ACC112 (cell line): ENCODE measurements around the gene OPN4.

Source experiments
- H2AFZ ChIP-seq: fragments of 200-600 bp; sonication (generic); one replicate; pipeline ENCODE4 v1.6.0; 2017; ENCODE audit warnings: antibody characterized with exemption, low read length; ENCODE audit not compliant: unreplicated experiment
- H3K27ac ChIP-seq: fragments of 200-600 bp; sonication (generic); 2 replicates; pipeline ENCODE4 v1.5.1; 2014; ENCODE audit warnings: low read depth, mild to moderate bottlenecking, antibody characterized with exemption, low read length, moderate library complexity
- H3K27me3 ChIP-seq: fragments of 200-600 bp; sonication (generic); 2 replicates; pipeline ENCODE4 v1.6.1; 2014; ENCODE audit warnings: mild to moderate bottlenecking, antibody characterized with exemption, low read length, moderate library complexity, mixed read lengths; ENCODE audit not compliant: insufficient read depth
- H3K36me3 ChIP-seq: fragments of 200-600 bp; sonication (generic); 2 replicates; pipeline ENCODE4 v1.6.1; 2016; ENCODE audit warnings: mild to moderate bottlenecking, antibody characterized with exemption, low read length, moderate library complexity, mixed read lengths; ENCODE audit not compliant: insufficient read depth
- H3K4me1 ChIP-seq: fragments of 200-600 bp; sonication (generic); one replicate; pipeline ENCODE4 v1.6.1; 2016; ENCODE audit warnings: low read length, mixed read lengths; ENCODE audit not compliant: insufficient read depth, unreplicated experiment, control insufficient read depth
- H3K4me3 ChIP-seq: fragments of 200-600 bp; sonication (generic); 2 replicates; pipeline ENCODE4 v1.5.1; 2014; ENCODE audit warnings: mild to moderate bottlenecking, low read depth, low read length
- H3K79me2 ChIP-seq: fragments of 200-600 bp; sonication (generic); one replicate; pipeline ENCODE4 v1.6.0; 2016; ENCODE audit warnings: low read length; ENCODE audit not compliant: control insufficient read depth, unreplicated experiment, insufficient read depth

The OPN4 gene

GRCh38 chr10:86690657-86691084, 36.3 kb downstream of the OPN4 start:
- Histone ChIP-seq H3K4me1 (peaks cover 5% of the 10 kb centered on the region), H3K27me3 (no peaks in the 10 kb centered on the region), H3K4me3 (no peak overlapping the region), H2AFZ (no peak overlapping the region), H3K27ac (no peak overlapping the region), H3K79me2 (no peaks in the 10 kb centered on the region), H3K36me3 (no peaks in the 10 kb centered on the region)

- no peak overlapping the region for H3K27ac ChIP-seq
- no peaks in the 10 kb centered on the region for H3K36me3 ChIP-seq
- H3K79me2 ChIP-seq = no peaks in the 10 kb centered on the region
- no peak overlapping the region for H2AFZ ChIP-seq
- peaks cover 5% of the 10 kb centered on the region for H3K4me1 ChIP-seq
- no peaks in the 10 kb centered on the region for H3K27me3 ChIP-seq
- no peak overlapping the region for H3K4me3 ChIP-seq
Observed at GRCh38 chr10:86691333-86692022, 37.1 kb downstream of the OPN4 start.

GRCh38 chr10:86692023-86692514, 37.7 kb downstream of the OPN4 start:
- Histone ChIP-seq H3K27me3 (no peaks in the 10 kb centered on the region), H3K36me3 (no peaks in the 10 kb centered on the region), H3K4me1 (peaks cover 5% of the 10 kb centered on the region), H2AFZ (no peak overlapping the region), H3K79me2 (no peaks in the 10 kb centered on the region), H3K4me3 (no peak overlapping the region), H3K27ac (no peak overlapping the region)

- Histone ChIP-seq H3K4me3 (no peak overlapping the region), H3K79me2 (no peaks in the 10 kb centered on the region), H2AFZ (no peak overlapping the region), H3K27me3 (no peaks in the 10 kb centered on the region), H3K4me1 (peaks cover 5% of the 10 kb centered on the region), H3K36me3 (no peaks in the 10 kb centered on the region), H3K27ac (no peak overlapping the region)
Observed at GRCh38 chr10:86692664-86693063, 38.3 kb downstream of the OPN4 start.

- Histone ChIP-seq H3K27ac (no peak overlapping the region), H2AFZ (no peak overlapping the region), H3K4me1 (no peaks in the 10 kb centered on the region), H3K4me3 (no peak overlapping the region), H3K36me3 (no peaks in the 10 kb centered on the region), H3K79me2 (no peaks in the 10 kb centered on the region), H3K27me3 (no peaks in the 10 kb centered on the region)
Observed at GRCh38 chr10:86693275-86693674, 38.9 kb downstream of the OPN4 start.

- Histone ChIP-seq H3K79me2 (no peaks in the 10 kb centered on the region), H3K4me1 (no peaks in the 10 kb centered on the region), H3K27ac (no peak overlapping the region), H2AFZ (no peak overlapping the region), H3K36me3 (no peaks in the 10 kb centered on the region), H3K4me3 (no peak overlapping the region), H3K27me3 (no peaks in the 10 kb centered on the region)
Observed at GRCh38 chr10:86693721-86694369, 39.5 kb downstream of the OPN4 start.

GRCh38 chr10:86698207-86698940, 44.0 kb downstream of the OPN4 start:
- H3K4me1 ChIP-seq = no peaks in the 10 kb centered on the region
- H3K79me2 ChIP-seq = no peaks in the 10 kb centered on the region
- no peak overlapping the region for H3K4me3 ChIP-seq
- no peak overlapping the region for H2AFZ ChIP-seq
- H3K27ac ChIP-seq = no peak overlapping the region
- H3K27me3 ChIP-seq = no peaks in the 10 kb centered on the region
- no peaks in the 10 kb centered on the region for H3K36me3 ChIP-seq

- H3K4me3 ChIP-seq = no peak overlapping the region
Observed at GRCh38 chr10:86699125-86699524, 44.8 kb downstream of the OPN4 start.

GRCh38 chr10:86699541-86699940, 45.2 kb downstream of the OPN4 start:
- no peaks in the 10 kb centered on the region for H3K4me1 ChIP-seq
- H3K36me3 ChIP-seq = no peaks in the 10 kb centered on the region
- H3K4me3 ChIP-seq = no peak overlapping the region
- no peaks in the 10 kb centered on the region for H3K27me3 ChIP-seq
- H3K79me2 ChIP-seq = no peaks in the 10 kb centered on the region
- H2AFZ ChIP-seq = no peak overlapping the region
- no peak overlapping the region for H3K27ac ChIP-seq

More at GRCh38 chr10:86699125-86699524, 44.8 kb downstream of the OPN4 start:
- H3K79me2 ChIP-seq = no peaks in the 10 kb centered on the region
- no peaks in the 10 kb centered on the region for H3K27me3 ChIP-seq
- no peak overlapping the region for H3K27ac ChIP-seq
- H2AFZ ChIP-seq = no peak overlapping the region
- H3K36me3 ChIP-seq = no peaks in the 10 kb centered on the region
- no peaks in the 10 kb centered on the region for H3K4me1 ChIP-seq

GRCh38 chr10:86699991-86700840, 45.9 kb downstream of the OPN4 start:
- Histone ChIP-seq H3K27me3 (no peaks in the 10 kb centered on the region), H3K36me3 (no peaks in the 10 kb centered on the region), H2AFZ (no peak overlapping the region), H3K79me2 (no peaks in the 10 kb centered on the region), H3K27ac (no peak overlapping the region), H3K4me1 (no peaks in the 10 kb centered on the region), H3K4me3 (no peak overlapping the region)
